AG09319 (cell line): ENCODE data around the gene VEZF1.

ENCODE experiments used
- DNase-seq: peaks from one replicate; pipeline ENCODE4 v3.0.0-alpha.2; 2010; ENCODE audit warnings: low read depth; ENCODE audit errors: extremely low read depth
- TF ChIP-seq, protein P1 (sequence below): IDR thresholded peaks from 2 replicates; pipeline ENCODE4 v1.5.1; 2011; ENCODE audit warnings: low read depth, mild to moderate bottlenecking, inconsistent platforms, low read length, moderate library complexity

The VEZF1 gene, protein sequence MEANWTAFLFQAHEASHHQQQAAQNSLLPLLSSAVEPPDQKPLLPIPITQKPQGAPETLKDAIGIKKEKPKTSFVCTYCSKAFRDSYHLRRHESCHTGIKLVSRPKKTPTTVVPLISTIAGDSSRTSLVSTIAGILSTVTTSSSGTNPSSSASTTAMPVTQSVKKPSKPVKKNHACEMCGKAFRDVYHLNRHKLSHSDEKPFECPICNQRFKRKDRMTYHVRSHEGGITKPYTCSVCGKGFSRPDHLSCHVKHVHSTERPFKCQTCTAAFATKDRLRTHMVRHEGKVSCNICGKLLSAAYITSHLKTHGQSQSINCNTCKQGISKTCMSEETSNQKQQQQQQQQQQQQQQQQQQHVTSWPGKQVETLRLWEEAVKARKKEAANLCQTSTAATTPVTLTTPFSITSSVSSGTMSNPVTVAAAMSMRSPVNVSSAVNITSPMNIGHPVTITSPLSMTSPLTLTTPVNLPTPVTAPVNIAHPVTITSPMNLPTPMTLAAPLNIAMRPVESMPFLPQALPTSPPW

DNA sequence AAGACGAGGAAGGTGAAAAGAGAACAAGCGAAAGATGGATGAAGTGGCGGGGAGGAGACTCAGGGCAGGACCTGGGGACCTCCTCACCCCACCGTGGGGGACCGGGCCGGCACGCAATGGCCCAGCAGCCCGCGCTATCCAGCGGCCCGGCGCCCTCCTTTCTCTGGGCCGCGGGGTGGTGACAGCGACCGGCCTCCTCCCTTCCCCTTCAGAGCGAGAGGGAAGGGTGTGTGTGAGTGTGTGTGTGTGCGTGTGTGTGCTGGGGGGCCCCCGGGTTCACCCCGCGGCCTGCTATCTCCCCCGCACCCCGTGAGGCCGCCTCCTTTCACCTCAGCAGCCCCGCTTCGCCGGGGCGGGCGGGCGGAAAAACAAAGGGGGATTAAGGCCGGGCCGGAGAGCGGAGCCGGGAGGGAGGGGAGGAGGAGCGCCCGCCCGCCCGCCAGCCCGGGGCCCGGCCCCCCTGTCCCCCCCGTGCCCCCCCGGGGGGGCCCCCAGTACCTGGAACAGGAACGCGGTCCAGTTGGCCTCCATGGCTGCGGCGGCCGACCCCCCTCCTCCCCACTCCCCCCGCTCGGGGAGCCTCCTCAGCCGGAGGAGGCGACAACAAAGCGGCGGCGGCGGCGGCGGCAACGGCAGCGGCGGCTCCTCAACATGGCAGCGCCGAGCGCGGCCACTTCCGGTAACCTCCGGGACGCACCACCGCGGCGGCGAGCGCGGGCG, at the start of gene VEZF1:
VEZF1 (minus strand) TSS at position 674 of the 720 bp plus-strand sequence; CDS start at position 531, 143 bp downstream.
- no peak for DNase-seq
- TF ChIP-seq, protein P1, sequence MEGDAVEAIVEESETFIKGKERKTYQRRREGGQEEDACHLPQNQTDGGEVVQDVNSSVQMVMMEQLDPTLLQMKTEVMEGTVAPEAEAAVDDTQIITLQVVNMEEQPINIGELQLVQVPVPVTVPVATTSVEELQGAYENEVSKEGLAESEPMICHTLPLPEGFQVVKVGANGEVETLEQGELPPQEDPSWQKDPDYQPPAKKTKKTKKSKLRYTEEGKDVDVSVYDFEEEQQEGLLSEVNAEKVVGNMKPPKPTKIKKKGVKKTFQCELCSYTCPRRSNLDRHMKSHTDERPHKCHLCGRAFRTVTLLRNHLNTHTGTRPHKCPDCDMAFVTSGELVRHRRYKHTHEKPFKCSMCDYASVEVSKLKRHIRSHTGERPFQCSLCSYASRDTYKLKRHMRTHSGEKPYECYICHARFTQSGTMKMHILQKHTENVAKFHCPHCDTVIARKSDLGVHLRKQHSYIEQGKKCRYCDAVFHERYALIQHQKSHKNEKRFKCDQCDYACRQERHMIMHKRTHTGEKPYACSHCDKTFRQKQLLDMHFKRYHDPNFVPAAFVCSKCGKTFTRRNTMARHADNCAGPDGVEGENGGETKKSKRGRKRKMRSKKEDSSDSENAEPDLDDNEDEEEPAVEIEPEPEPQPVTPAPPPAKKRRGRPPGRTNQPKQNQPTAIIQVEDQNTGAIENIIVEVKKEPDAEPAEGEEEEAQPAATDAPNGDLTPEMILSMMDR: no peak

DNA sequence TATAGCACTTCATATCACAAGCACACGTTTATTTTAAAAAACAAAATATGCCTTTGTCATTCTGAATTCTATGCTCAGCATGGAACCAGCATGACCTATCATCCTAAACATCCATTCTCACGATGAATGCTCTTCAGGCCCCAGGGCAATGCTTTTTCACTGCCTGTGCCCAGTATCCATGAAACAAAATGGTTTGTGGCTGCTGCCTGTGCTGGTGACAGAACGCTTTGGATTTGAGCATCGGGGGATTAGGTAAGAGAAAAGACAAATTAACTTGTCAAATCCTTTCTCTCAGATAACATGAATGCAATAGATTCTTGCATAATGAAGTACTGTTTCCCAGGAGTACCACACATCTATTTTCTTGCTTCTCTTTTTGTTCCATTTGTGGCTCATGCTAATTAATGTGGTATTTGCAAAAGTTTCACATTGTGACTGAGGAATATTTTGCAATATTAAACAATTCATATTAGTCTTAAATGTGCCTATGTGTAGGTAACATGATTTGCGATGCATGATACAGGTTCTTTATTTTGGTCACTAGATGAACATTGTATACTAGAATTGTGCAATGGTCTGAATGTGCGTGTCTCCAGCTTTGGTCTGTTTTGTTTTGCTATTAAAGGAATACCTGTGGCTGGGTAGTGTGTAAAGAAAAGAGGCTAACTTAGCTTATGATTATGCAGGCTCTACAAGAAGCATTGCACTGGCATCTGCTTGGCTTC, 44.8 kb upstream of the VEZF1 start:
- TF ChIP-seq, protein P1: no peak
- DNase-seq: no peak

DNA sequence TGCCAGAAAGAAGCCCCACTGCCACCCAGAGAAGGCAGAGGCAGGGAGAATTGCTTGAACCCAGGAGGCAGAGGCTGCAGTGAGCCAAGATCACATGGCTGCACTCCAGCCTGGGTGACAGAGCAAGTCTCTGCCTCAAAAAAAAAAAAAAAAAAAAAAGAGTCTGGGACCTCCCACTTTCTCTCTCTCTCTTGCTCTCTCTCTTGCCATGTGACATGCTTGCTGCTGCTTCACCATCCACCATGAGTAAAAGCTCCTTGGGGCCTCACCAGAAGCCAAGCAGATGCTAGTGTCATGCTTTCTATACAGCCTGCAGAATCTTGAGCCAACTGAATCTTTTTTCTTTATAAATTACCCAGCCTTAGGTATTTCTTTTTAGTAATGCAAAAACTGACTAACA, 40.5 kb upstream of the VEZF1 start:
- TF ChIP-seq, protein P1: no peak
- no peak for DNase-seq

DNA sequence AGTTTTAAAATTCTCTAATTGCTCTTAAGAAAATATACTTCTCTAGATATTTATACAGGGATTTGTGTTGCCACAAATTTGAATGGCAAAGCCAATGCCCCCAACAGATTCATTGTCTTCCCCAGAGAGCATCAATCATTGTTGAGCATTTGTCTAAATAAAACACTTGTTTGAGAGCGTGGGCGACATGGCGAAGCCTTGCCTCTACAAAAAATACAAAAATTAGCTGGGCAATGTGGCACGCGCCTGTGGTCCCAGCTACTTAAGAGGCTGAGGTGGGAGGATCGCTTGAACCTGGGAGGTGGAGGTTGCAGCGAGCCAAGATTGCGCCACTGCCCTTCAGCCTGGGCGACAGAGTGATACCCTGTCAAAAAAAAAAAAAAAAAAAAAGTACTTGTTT, 32.3 kb upstream of the VEZF1 start:
- no peak for DNase-seq
- TF ChIP-seq, protein P1: no peak

DNA sequence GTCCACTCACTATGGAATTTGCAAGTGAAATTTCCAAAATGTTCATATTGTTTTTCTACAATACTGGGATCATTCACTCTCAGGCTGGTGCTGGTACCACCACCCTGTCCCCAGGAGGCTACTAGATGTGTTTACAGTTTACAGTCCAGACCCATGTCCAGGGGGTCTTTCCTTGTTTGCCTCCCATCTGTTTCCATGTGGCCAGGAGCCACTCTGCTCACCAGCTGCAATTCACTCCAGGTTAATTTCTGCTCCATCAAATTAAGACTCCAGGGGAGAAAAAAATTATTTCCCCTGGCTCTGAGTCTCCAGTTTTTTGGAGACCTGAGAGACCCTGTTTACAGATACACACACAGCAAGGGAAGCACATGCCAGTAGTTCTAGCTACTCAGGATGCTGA, 31.5 kb upstream of the VEZF1 start:
- TF ChIP-seq, protein P1: no peak
- DNase-seq: no peak

DNA sequence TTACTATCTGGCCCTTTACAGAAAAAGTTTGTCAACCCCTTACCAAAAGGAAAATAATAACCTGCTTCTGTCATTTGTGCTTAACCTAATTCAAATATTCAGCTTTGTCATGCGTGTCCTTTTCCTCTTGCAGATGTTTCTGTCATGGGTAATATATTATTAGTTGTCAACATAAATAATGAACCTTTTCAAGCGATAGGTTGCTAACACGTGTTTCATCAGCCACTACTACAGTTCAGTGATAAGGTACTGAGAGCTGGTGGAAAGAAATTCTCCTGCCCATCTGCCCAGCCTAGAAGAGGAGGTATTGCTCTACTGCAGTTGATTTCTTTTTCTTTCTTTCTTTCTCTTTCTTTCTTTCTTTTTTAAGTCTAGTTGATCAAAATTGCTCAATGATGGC, 31.0 kb upstream of the VEZF1 start:
- TF ChIP-seq, protein P1: no peak
- no peak for DNase-seq
